ENCODE results near the gene BHLHE23. TPM values are rescaled to one million over a fixed set of nuclear protein-coding genes. Genes with fewer than 3 reads are reported as not detected.

The BHLHE23 gene
- total RNA-seq, 1 experiment from 2014 or later: not detected

DNA sequence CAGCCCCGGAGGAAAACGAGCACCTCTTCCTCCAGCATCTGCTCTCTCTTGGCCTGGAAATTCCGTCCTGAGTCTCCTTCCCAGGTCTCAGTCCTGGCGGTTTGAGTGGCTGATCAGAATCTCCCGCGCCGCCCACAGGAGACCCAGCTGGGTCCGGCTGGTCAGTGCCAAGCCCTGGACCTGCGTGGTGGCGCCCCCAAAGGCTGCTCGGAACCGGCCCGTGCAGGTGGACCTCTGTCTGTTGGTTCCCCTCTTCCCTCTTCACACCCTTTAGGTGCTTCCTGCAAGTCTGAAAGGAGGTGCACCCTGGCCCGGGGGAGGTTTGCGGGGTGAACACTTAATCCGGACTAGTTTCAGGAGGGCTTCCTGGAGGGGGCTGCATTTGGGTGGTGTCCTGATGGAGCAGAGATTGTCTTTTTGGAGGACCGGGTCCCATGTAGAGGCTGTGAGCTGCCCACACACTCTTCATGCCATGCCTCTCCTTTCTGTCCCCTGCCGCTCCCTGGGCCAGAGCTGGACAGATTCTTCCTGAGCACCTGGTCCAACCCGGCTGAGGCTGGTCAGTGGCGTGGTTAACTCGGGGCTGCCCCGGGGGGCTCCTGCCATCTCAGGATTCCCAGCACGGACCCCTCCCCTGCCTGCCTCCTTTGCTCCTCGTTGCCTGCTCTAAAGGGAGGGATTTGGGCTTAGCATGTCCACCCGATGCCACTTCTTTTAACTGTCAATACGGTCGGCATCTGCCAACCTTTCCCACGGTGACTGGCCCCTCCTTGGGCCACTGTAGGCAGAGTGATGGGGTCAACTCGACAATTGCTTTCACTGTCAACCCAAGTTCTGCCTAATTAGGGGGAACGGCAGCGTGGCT is 16.5 kb upstream of the BHLHE23 start:
- ChIA-PET CTCF (interaction anchor here (0.6 to 1.1 kb wide), 3 partner anchors 14 to 214 kb away, joined by 3 read pairs; no protein-coding TSS in a partner anchor), POLR2A (interaction anchor here (0.8 kb wide), 1 partner anchor 382 kb away, joined by 3 read pairs; no protein-coding TSS in a partner anchor)
- no peak overlapping the region for H3K4me3 Mint-ChIP-seq (ENCODE audit: unreplicated experiment)
- H3K9me3 Mint-ChIP-seq (ENCODE audit: unreplicated experiment): no peaks in the 10 kb centered on the region
- BruUV-seq (replicated peaks): no TSS peak
- no peak for DNase-seq (ENCODE audit: unreplicated experiment)
- no peaks in the 10 kb centered on the region for H3K4me1 Mint-ChIP-seq (ENCODE audit: insufficient read depth, unreplicated experiment)
- H3K27me3 Mint-ChIP-seq (ENCODE audit: insufficient read depth, unreplicated experiment): peaks cover 86% of the 10 kb centered on the region
- TF ChIP-seq, protein P1, sequence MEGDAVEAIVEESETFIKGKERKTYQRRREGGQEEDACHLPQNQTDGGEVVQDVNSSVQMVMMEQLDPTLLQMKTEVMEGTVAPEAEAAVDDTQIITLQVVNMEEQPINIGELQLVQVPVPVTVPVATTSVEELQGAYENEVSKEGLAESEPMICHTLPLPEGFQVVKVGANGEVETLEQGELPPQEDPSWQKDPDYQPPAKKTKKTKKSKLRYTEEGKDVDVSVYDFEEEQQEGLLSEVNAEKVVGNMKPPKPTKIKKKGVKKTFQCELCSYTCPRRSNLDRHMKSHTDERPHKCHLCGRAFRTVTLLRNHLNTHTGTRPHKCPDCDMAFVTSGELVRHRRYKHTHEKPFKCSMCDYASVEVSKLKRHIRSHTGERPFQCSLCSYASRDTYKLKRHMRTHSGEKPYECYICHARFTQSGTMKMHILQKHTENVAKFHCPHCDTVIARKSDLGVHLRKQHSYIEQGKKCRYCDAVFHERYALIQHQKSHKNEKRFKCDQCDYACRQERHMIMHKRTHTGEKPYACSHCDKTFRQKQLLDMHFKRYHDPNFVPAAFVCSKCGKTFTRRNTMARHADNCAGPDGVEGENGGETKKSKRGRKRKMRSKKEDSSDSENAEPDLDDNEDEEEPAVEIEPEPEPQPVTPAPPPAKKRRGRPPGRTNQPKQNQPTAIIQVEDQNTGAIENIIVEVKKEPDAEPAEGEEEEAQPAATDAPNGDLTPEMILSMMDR (IDR thresholded peaks at IDR 0.05; ENCODE audit: unreplicated experiment): no peak
- no peak overlapping the region for H3K27ac Mint-ChIP-seq (ENCODE audit: low read depth, unreplicated experiment)
- intact Hi-C loops (cut with micrococcal nuclease): no loop called here
- H3K36me3 Mint-ChIP-seq (ENCODE audit: insufficient read depth, unreplicated experiment): no peaks in the 10 kb centered on the region

DNA sequence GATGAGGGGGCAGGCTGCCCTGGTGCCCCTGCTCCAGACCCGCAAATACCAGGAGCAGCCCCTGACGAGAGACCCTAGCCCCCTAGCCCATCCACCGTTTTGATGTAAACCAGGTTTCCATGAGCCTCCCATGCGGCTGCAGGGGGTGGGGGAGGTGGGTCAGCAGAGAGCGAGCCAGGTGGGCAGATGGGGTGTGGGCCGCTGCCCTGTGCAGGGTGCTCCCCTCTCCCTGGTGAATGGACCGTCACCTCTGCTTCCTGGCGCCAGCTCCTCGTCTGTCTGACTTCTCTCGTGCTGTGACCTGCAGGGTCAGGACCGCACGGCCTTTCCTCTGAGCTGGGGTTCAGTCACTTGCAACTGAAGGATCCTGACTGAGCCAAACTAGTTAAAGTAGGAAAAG is 15.7 kb upstream of the BHLHE23 start:
- intact Hi-C loops (cut with micrococcal nuclease): no loop called here
- H3K36me3 Mint-ChIP-seq (ENCODE audit: insufficient read depth, unreplicated experiment): no peaks in the 10 kb centered on the region
- H3K27ac Mint-ChIP-seq (ENCODE audit: low read depth, unreplicated experiment): no peak overlapping the region
- POLR2A ChIA-PET: interaction anchor here (0.8 kb wide), 1 partner anchor 381 kb away, joined by 3 read pairs; no protein-coding TSS in a partner anchor
- H3K4me1 Mint-ChIP-seq (ENCODE audit: insufficient read depth, unreplicated experiment): no peaks in the 10 kb centered on the region
- TF ChIP-seq, protein P1 (IDR thresholded peaks at IDR 0.05; ENCODE audit: unreplicated experiment): no peak
- no TSS peak for BruUV-seq (replicated peaks)
- H3K27me3 Mint-ChIP-seq (ENCODE audit: insufficient read depth, unreplicated experiment): peaks cover 82% of the 10 kb centered on the region
- H3K4me3 Mint-ChIP-seq (ENCODE audit: unreplicated experiment): no peak overlapping the region
- CTCF ChIA-PET: interaction anchor here (1.1 to 1.3 kb wide), 2 partner anchors 14 to 50 kb away, joined by 3 to 4 read pairs; no protein-coding TSS in a partner anchor
- DNase-seq (ENCODE audit: unreplicated experiment): no peak
- H3K9me3 Mint-ChIP-seq (ENCODE audit: unreplicated experiment): no peaks in the 10 kb centered on the region

DNA sequence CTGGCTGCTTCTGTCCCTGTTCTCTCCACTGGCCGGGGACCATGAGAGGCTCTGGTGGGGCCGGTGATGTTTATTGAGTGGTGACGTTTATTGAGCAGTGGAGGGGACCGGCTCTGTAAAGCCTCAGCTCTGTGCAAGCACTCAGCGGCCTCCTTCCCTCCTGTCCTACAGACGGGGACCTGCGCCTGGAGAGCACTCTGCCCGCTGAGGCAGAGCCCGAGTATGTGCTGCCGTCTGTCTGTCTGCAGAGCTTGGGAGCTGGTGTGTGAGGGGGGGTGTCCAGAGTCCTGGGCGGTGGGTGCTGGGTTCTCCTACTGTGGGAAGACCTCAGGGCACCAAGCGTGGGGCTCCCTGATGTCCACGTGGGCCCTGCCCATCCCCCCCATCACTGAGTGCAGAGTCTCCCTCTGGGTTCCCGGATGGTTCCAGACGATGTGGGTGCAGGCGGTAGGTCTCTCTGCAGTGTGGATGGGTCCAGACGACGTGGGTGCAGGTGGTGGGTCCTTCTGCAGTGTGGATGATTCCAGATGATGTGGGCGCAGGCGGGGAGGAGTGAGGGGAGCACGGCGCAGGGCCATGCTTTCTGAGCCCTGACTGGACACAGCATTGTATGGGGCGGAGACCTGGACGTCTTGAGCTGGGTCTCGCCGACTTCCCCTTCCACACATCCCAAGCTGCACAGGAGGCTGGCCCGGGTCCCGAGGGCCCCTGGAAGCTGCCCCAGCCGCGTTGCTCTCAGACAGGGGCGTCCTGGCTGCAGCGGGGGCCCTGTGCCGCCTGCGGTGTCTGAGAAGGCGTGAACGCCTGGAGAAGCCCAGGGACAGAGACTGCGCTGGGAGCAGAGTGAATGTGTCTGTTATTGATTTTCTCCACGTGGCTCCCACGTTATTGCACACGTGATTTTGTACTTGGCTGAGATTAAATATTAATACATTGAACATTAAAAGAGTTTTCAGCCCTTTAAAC is 14.9 kb upstream of the BHLHE23 start:
- no peaks in the 10 kb centered on the region for H3K4me1 Mint-ChIP-seq (ENCODE audit: insufficient read depth, unreplicated experiment)
- H3K9me3 Mint-ChIP-seq (ENCODE audit: unreplicated experiment): no peaks in the 10 kb centered on the region
- ChIA-PET CTCF (interaction anchor here (1.1 to 1.3 kb wide), 3 partner anchors 10 to 49 kb away, joined by 3 to 4 read pairs (median 3); no protein-coding TSS in a partner anchor), POLR2A (no interaction called here)
- no peak overlapping the region for H3K27ac Mint-ChIP-seq (ENCODE audit: low read depth, unreplicated experiment)
- H3K4me3 Mint-ChIP-seq (ENCODE audit: unreplicated experiment): no peak overlapping the region
- no TSS peak for BruUV-seq (replicated peaks)
- intact Hi-C loops (cut with micrococcal nuclease): no loop called here
- TF ChIP-seq, protein P1 (IDR thresholded peaks at IDR 0.05; ENCODE audit: unreplicated experiment): no peak
- no peak for DNase-seq (ENCODE audit: unreplicated experiment)
- peaks cover 79% of the 10 kb centered on the region for H3K27me3 Mint-ChIP-seq (ENCODE audit: insufficient read depth, unreplicated experiment)
- H3K36me3 Mint-ChIP-seq (ENCODE audit: insufficient read depth, unreplicated experiment): no peaks in the 10 kb centered on the region
